ENCODE measurements around the gene CYP2U1.

- no peak for TF ChIP-seq CTCF (IDR thresholded peaks at IDR 0.05; ENCODE audit: low read length)
- TF ChIP-seq EZH2 (IDR thresholded peaks at IDR 0.05; ENCODE audit: borderline replicate concordance, low read length): no peak
Measured at GRCh38 chr4:107988763-107989035, 57.4 kb downstream of the CYP2U1 start.
